Measurements from ENCODE around the gene MPPED2.

The MPPED2 gene

DNA sequence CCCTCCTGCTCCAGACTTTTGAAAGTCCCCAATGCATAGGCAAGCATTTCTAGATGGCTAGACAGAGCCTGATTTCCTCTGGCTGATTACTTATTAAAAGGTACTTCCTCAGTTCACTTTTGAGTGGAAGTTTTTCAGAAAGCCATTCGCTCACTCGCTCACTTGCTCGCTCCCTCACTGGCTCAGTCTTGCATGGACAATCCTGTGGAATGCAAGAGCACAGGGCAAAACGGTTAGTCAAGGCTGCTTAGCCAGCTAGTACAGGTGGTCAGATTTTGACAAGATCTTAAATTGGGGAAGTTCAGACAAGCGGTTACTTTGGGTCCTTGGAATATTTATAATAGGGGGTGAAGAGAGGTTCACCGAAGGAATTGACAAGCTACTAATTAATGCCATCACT, 162.3 kb downstream of the MPPED2 start:
- no peak overlapping the region for H3K4me3 ChIP-seq (replicated peaks; ENCODE audit: low read depth, low read length)
- DNase-seq (ENCODE audit: low read depth), result no peak
- TF ChIP-seq, protein P1, sequence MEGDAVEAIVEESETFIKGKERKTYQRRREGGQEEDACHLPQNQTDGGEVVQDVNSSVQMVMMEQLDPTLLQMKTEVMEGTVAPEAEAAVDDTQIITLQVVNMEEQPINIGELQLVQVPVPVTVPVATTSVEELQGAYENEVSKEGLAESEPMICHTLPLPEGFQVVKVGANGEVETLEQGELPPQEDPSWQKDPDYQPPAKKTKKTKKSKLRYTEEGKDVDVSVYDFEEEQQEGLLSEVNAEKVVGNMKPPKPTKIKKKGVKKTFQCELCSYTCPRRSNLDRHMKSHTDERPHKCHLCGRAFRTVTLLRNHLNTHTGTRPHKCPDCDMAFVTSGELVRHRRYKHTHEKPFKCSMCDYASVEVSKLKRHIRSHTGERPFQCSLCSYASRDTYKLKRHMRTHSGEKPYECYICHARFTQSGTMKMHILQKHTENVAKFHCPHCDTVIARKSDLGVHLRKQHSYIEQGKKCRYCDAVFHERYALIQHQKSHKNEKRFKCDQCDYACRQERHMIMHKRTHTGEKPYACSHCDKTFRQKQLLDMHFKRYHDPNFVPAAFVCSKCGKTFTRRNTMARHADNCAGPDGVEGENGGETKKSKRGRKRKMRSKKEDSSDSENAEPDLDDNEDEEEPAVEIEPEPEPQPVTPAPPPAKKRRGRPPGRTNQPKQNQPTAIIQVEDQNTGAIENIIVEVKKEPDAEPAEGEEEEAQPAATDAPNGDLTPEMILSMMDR (IDR thresholded peaks at IDR 0.05; ENCODE audit: low read length, missing control alignments), result no peak

DNA sequence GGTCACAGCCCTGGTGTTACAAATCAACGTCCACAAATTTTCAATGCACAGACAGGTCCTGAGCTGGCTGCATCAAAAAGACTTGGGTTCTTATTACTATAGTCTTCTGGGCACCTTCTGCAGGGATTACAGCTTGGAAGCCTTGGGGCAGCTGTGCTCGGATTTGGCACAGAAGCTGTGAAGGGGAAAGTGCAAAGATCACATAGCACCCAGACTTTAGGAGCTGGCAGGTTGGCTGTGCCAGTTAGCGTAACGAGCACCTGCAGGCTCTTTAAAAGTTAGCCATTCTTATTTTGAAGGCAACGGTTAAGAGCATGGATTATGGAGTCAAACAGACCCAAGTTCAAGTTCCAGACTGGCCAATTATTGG, 162.9 kb downstream of the MPPED2 start:
- no peak for DNase-seq (ENCODE audit: low read depth)
- TF ChIP-seq, protein P1 (IDR thresholded peaks at IDR 0.05; ENCODE audit: low read length, missing control alignments), result no peak

DNA sequence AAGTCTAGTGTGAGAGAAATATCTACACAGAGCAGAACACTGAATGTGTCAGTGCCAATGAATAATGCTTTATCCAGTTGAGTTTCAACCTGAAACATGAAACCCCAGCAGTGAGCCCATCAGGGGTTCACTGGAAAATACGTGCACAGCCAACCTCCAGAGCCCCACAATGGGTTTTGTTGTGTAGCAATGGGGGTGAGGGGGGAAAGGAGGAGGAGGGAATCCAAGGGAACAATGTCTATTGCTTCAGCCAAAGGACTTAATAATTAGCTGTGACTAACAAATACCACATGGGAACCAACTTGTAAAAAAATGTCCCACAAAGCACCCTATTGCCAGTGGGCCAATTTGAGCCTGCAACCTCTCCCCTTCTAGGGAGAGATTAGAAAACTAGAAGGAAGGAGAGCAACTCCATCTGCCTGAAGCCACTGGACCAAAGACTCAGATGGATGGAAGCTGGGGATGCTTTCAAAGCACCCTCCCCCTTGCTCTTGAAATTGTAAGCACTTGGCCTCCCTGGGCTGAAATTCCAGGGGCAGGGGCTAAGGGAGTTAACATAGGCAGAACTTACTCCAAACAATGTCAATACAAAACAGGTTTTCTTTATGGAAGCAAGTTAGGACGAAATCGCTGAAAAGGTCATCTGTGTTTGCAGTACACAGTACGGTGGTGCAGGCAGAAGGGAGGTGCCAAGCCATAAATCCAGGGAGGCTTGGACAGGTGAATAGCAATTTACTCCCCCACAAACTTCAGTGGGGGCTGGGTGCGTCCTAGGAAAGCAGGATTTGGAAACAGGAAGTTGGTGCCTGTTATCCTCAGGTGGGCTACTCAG, 163.5 kb downstream of the MPPED2 start:
- H3K4me3 ChIP-seq (replicated peaks; ENCODE audit: low read depth, low read length), result no peak overlapping the region
- DNase-seq (ENCODE audit: low read depth), result no peak
- TF ChIP-seq, protein P1 (IDR thresholded peaks at IDR 0.05; ENCODE audit: low read length, missing control alignments), result no peak

More for the DNA sequence above, 162.9 kb downstream of the MPPED2 start:
- no peak overlapping the region for H3K4me3 ChIP-seq (replicated peaks; ENCODE audit: low read depth, low read length)

DNA sequence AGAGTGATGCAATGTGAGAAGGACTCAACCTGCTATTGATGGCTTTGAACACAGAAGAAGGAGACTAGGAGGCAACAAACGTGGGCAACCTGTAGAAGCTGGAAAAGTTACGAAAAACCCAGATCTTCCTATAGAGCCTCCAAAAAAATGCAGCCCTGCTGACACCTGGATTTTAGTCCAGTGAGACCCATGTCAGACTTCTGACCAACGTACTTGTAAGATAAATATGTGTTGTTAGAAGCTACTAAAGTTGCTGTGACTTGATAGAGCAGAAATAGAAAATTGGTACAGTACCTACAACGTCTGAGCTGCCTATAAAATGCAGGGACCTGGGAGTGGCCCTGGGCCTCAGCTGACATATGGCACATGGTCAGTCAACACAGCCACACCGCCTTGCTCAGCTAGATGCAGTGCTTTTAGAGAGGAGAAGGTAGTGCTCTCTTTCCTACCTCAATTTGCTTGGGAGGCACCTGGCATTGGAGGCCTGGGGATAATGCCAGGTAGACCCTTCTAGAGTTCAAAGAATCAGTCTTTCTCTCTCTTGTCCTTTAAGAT, 165.8 kb downstream of the MPPED2 start:
- DNase-seq (ENCODE audit: low read depth), result no peak
- TF ChIP-seq, protein P1 (IDR thresholded peaks at IDR 0.05; ENCODE audit: low read length, missing control alignments), result no peak
- no peak overlapping the region for H3K4me3 ChIP-seq (replicated peaks; ENCODE audit: low read depth, low read length)

GRCh38 chr11:30414806-30415205, 171.3 kb downstream of the MPPED2 start:
- TF ChIP-seq, protein P1 (IDR thresholded peaks at IDR 0.05; ENCODE audit: low read length, missing control alignments), result no peak
- DNase-seq (ENCODE audit: low read depth), result no peak
- H3K4me3 ChIP-seq (replicated peaks; ENCODE audit: low read depth, low read length), result no peak overlapping the region

DNA sequence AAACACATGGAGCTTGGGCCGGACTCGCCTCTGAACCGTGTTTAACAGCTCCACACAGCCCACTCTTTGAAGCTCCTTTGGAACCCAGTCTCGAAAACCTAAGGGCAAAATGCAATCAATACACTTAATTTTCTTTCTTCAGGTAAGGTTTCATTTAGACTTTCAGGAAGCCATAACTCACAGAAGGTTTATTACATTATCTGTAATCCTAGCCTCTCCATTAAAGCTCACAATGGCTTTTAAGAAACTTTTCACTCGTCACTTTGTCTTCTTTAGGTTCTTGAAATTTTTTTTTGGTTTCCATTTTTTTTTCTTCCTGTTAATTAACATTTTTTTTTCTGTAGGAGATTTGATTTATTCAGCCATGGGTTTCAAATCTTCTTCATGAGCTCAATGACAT, 171.9 kb downstream of the MPPED2 start:
- no peak for DNase-seq (ENCODE audit: low read depth)
- H3K4me3 ChIP-seq (replicated peaks; ENCODE audit: low read depth, low read length), result no peak overlapping the region
- TF ChIP-seq, protein P1 (IDR thresholded peaks at IDR 0.05; ENCODE audit: low read length, missing control alignments), result no peak

Data from fibroblast of pulmonary artery (primary cell).